OCI-LY1 (cell line): ENCODE data around the gene TIAM1.

Experiments
- H2AFZ ChIP-seq: fragments of 200-600 bp; sonication (generic), shearing (Covaris generic); 2 replicates; pipeline ENCODE4 v1.6.0; 2014; ENCODE audit warnings: antibody characterized with exemption, mild to moderate bottlenecking, low read length
- H3F3A ChIP-seq: fragments of 200-600 bp; sonication (generic), shearing (Covaris generic); 2 replicates; pipeline ENCODE4 v1.6.0; 2014; ENCODE audit warnings: mild to moderate bottlenecking, antibody characterized with exemption, low read length, moderate library complexity; ENCODE audit not compliant: insufficient read depth
- H3K27ac ChIP-seq: fragments of 200-600 bp; sonication (generic); 2 replicates; pipeline ENCODE4 v1.5.1; 2014; ENCODE audit warnings: low read length, mixed run types, mild to moderate bottlenecking, low read depth; ENCODE audit not compliant: poor library complexity, severe bottlenecking
- H3K27me3 ChIP-seq: fragments of 200-600 bp; sonication (generic); 2 replicates; pipeline ENCODE4 v1.6.0; 2014; ENCODE audit warnings: antibody characterized with exemption, mild to moderate bottlenecking, low read length, moderate library complexity; ENCODE audit not compliant: insufficient read depth
- H3K36me3 ChIP-seq: fragments of 200-600 bp; sonication (generic); 2 replicates; pipeline ENCODE4 v1.6.1; 2014; ENCODE audit warnings: mild to moderate bottlenecking, antibody characterized with exemption, low read length, moderate library complexity, mixed read lengths; ENCODE audit not compliant: insufficient read depth
- H3K4me1 ChIP-seq: fragments of 200-600 bp; sonication (generic); 2 replicates; pipeline ENCODE4 v1.5.1; 2014; ENCODE audit warnings: mild to moderate bottlenecking, low read length, moderate library complexity; ENCODE audit not compliant: insufficient read depth, severe bottlenecking
- H3K4me2 ChIP-seq: fragments of 200-600 bp; sonication (generic), shearing (Covaris generic); 2 replicates; pipeline ENCODE4 v1.6.1; 2014; ENCODE audit warnings: low read length
- H3K4me3 ChIP-seq: fragments of 200-600 bp; sonication (generic); 2 replicates; pipeline ENCODE4 v1.5.1; 2014; ENCODE audit warnings: low read length, low read depth, mild to moderate bottlenecking, mixed read lengths; ENCODE audit not compliant: poor library complexity, severe bottlenecking
- H3K79me2 ChIP-seq: fragments of 200-600 bp; shearing (Covaris generic); 2 replicates; pipeline ENCODE4 v1.6.1; 2016; ENCODE audit warnings: mixed run types, low read length, mixed read lengths; ENCODE audit not compliant: insufficient read depth
- H3K9ac ChIP-seq: fragments of 200-600 bp; sonication (generic), shearing (Covaris generic); 2 replicates; pipeline ENCODE4 v1.6.1; 2014; ENCODE audit warnings: mild to moderate bottlenecking, low read length, mixed read lengths
- H3K9me2 ChIP-seq: fragments of 200-600 bp; sonication (generic), shearing (Covaris generic); 2 replicates; pipeline ENCODE4 v1.6.1; 2014; ENCODE audit warnings: low read depth, mild to moderate bottlenecking, low read length, mixed read lengths
- H3K9me3 ChIP-seq: fragments of 200-600 bp; shearing (Covaris generic); 2 replicates; pipeline ENCODE4 v1.6.1; 2014; ENCODE audit warnings: low read length, mixed read lengths
- H4K20me1 ChIP-seq: fragments of 200-600 bp; sonication (generic), shearing (Covaris generic); 2 replicates; pipeline ENCODE4 v1.6.0; 2016; ENCODE audit warnings: mild to moderate bottlenecking, low read length; ENCODE audit not compliant: insufficient read depth
- CTCF ChIP-seq: fragments of 200-600 bp; sonication (generic), shearing (Covaris generic); IDR thresholded peaks from 2 replicates; pipeline ENCODE4 v1.5.1; 2017; ENCODE audit warnings: mild to moderate bottlenecking, antibody characterized with exemption, low read length, moderate library complexity, mixed read lengths
- EZH2 ChIP-seq: fragments of 200-600 bp; sonication (generic), shearing (Covaris generic); IDR thresholded peaks from 2 replicates; pipeline ENCODE4 v1.8.0; 2017; ENCODE audit warnings: borderline replicate concordance, mixed run types, mild to moderate bottlenecking, antibody characterized with exemption, low read length, moderate library complexity, mixed read lengths

TIAM1 gene

GRCh38 chr21:31334648-31335121 is 9.4 kb downstream of the TIAM1 start:
- H3F3A ChIP-seq, result no peaks in the 10 kb centered on the region
- H3K9me3 ChIP-seq, result no peaks in the 10 kb centered on the region
- no peaks in the 10 kb centered on the region for H3K36me3 ChIP-seq
- no peak overlapping the region for H3K9ac ChIP-seq
- no peaks in the 10 kb centered on the region for H3K4me1 ChIP-seq
- H3K27me3 ChIP-seq, result no peaks in the 10 kb centered on the region
- TF ChIP-seq CTCF (no peak), EZH2 (no peak)
- H3K9me2 ChIP-seq, result no peaks in the 10 kb centered on the region
- H3K4me3 ChIP-seq, result no peak overlapping the region
- no peak overlapping the region for H3K27ac ChIP-seq
- H3K4me2 ChIP-seq, result no peak overlapping the region
- no peaks in the 10 kb centered on the region for H4K20me1 ChIP-seq
- H2AFZ ChIP-seq, result no peak overlapping the region
- no peaks in the 10 kb centered on the region for H3K79me2 ChIP-seq

GRCh38 chr21:31332525-31332924 is 11.5 kb downstream of the TIAM1 start:
- Histone ChIP-seq H3K9me2 (no peaks in the 10 kb centered on the region), H3K4me2 (no peak overlapping the region), H3K9ac (no peak overlapping the region), H3K27me3 (no peaks in the 10 kb centered on the region), H3K79me2 (no peaks in the 10 kb centered on the region), H3K27ac (no peak overlapping the region), H3K4me3 (no peak overlapping the region), H3F3A (no peaks in the 10 kb centered on the region), H3K36me3 (no peaks in the 10 kb centered on the region), H3K9me3 (no peaks in the 10 kb centered on the region), H3K4me1 (no peaks in the 10 kb centered on the region), H2AFZ (no peak overlapping the region), H4K20me1 (no peaks in the 10 kb centered on the region)
- no peak for TF ChIP-seq EZH2
- TF ChIP-seq CTCF, result no peak

- Histone ChIP-seq H2AFZ (no peak overlapping the region), H3K9me2 (no peaks in the 10 kb centered on the region), H3K4me2 (no peak overlapping the region), H3K36me3 (no peaks in the 10 kb centered on the region), H3K9ac (no peak overlapping the region), H3K4me3 (no peak overlapping the region), H3F3A (no peaks in the 10 kb centered on the region), H3K4me1 (no peaks in the 10 kb centered on the region), H3K9me3 (no peaks in the 10 kb centered on the region), H4K20me1 (no peaks in the 10 kb centered on the region), H3K27ac (no peak overlapping the region), H3K27me3 (no peaks in the 10 kb centered on the region), H3K79me2 (no peaks in the 10 kb centered on the region)
- TF ChIP-seq CTCF, result no peak
Observed at GRCh38 chr21:31331231-31331630, 12.8 kb downstream of the TIAM1 start.
